ENCODE measurements around the gene MSRB2.

MSRB2 gene

DNA sequence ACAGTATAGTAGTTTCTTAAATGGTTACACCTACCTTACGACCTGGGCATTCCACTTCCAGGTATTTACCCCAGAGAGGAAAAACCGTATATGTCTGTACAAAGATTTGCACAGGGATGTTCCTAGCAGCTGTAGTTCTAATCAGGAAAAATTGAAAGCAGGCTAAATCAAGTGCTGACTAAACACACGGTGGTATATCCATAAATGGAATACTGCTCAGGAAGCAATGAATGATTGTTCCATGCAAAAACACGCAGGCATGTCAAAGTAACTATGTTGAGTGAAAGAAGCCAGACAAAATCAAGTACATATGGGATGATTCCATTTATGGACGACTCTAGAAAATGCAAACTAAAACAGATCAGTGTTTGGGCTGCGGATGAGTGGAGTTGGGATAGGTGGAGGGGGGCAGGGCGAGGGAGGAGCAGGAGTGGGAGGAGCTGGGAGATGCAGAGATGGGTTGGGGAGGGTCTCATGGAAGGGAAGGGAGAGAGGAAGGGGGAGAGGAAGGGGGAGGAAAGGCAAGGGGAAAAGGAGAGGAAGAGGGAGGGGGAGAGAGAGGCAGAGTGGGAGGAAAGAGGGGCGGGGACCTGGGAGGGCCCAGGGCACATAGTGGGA is 484 bp upstream of the MSRB2 start:
- TF ChIP-seq RAD21 (IDR thresholded peaks at IDR 0.05; ENCODE audit: low read depth): no peak
- TF ChIP-seq CREB1 (IDR thresholded peaks at IDR 0.05; ENCODE audit: low read depth): no peak
- no peak for TF ChIP-seq EP300 (IDR thresholded peaks at IDR 0.05; ENCODE audit: borderline replicate concordance)
- TF ChIP-seq FOXM1 (IDR thresholded peaks at IDR 0.05; ENCODE audit: borderline replicate concordance, low read depth): no peak
- TF ChIP-seq, protein P1, sequence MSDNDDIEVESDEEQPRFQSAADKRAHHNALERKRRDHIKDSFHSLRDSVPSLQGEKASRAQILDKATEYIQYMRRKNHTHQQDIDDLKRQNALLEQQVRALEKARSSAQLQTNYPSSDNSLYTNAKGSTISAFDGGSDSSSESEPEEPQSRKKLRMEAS (IDR thresholded peaks at IDR 0.05): no peak
- TF ChIP-seq EGR1 (IDR thresholded peaks at IDR 0.05): no peak
- TF ChIP-seq, protein P2, sequence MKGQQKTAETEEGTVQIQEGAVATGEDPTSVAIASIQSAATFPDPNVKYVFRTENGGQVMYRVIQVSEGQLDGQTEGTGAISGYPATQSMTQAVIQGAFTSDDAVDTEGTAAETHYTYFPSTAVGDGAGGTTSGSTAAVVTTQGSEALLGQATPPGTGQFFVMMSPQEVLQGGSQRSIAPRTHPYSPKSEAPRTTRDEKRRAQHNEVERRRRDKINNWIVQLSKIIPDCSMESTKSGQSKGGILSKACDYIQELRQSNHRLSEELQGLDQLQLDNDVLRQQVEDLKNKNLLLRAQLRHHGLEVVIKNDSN (IDR thresholded peaks at IDR 0.05): no peak
- TF ChIP-seq, protein P3, sequence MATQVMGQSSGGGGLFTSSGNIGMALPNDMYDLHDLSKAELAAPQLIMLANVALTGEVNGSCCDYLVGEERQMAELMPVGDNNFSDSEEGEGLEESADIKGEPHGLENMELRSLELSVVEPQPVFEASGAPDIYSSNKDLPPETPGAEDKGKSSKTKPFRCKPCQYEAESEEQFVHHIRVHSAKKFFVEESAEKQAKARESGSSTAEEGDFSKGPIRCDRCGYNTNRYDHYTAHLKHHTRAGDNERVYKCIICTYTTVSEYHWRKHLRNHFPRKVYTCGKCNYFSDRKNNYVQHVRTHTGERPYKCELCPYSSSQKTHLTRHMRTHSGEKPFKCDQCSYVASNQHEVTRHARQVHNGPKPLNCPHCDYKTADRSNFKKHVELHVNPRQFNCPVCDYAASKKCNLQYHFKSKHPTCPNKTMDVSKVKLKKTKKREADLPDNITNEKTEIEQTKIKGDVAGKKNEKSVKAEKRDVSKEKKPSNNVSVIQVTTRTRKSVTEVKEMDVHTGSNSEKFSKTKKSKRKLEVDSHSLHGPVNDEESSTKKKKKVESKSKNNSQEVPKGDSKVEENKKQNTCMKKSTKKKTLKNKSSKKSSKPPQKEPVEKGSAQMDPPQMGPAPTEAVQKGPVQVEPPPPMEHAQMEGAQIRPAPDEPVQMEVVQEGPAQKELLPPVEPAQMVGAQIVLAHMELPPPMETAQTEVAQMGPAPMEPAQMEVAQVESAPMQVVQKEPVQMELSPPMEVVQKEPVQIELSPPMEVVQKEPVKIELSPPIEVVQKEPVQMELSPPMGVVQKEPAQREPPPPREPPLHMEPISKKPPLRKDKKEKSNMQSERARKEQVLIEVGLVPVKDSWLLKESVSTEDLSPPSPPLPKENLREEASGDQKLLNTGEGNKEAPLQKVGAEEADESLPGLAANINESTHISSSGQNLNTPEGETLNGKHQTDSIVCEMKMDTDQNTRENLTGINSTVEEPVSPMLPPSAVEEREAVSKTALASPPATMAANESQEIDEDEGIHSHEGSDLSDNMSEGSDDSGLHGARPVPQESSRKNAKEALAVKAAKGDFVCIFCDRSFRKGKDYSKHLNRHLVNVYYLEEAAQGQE (IDR thresholded peaks at IDR 0.05; ENCODE audit: low read depth): no peak
- TF ChIP-seq NFIC (IDR thresholded peaks at IDR 0.05): no peak
- no peak for TF ChIP-seq TEAD4 (IDR thresholded peaks at IDR 0.05)
- no peak for TF ChIP-seq ZBTB7A (IDR thresholded peaks at IDR 0.05; ENCODE audit: low read depth)
- TF ChIP-seq TCF12 (IDR thresholded peaks at IDR 0.05; ENCODE audit: low read depth): no peak
- TF ChIP-seq TAF1 (IDR thresholded peaks at IDR 0.05; ENCODE audit: low read depth): no peak
- no peak for TF ChIP-seq YY1 (IDR thresholded peaks at IDR 0.05; ENCODE audit: low read depth)
- TF ChIP-seq CEBPB (IDR thresholded peaks at IDR 0.05): no peak

DNA sequence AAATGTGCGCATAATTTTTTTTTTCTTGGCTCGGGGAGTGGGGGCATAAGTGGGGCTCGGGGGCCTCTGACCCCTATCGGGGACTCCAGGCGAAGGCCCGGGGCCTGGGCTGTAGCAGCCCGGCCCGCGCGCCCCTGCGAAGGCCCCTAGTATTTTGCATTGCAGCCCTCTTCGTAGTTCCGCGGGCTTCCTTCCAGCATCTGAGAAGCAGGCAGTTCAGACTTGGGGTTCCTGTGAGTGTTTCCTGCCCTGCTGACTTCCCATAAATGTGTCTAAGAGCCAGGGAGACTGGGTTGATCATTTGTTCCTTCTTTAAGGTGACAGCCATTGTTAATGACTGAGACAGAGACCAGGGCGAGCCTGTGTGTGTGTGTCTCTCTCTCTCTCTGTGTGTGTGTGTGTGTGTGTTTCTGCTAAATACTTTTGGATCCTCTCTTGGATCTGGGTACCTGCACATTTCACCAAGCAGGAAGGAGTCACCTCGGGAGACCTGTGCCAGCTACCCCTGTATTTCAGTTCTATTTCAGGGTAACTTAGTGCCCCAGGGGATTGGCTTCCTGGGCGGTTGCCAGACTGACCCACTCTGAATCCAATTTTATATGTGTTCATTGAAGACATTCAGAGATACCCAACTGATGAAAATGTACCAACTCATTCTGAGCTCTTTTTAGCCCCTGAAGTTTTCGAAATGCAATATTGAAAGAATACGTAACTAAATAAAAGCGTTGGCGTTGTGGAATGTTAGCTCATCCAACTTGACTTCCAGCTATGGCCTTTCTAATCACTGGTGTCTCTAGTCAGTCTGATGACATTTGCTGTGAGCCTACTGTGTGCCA is 805 bp downstream of the MSRB2 start:
- no peak for TF ChIP-seq EGR1 (IDR thresholded peaks at IDR 0.05)
- TF ChIP-seq FOXM1 (IDR thresholded peaks at IDR 0.05; ENCODE audit: borderline replicate concordance, low read depth): no peak
- TF ChIP-seq ZBTB7A (IDR thresholded peaks at IDR 0.05; ENCODE audit: low read depth): no peak
- no peak for TF ChIP-seq TCF12 (IDR thresholded peaks at IDR 0.05; ENCODE audit: low read depth)
- TF ChIP-seq, protein P1 (IDR thresholded peaks at IDR 0.05): no peak
- TF ChIP-seq, protein P3 (IDR thresholded peaks at IDR 0.05; ENCODE audit: low read depth): no peak
- TF ChIP-seq, protein P2 (IDR thresholded peaks at IDR 0.05): no peak
- TF ChIP-seq CREB1 (IDR thresholded peaks at IDR 0.05; ENCODE audit: low read depth): no peak
- TF ChIP-seq CEBPB (IDR thresholded peaks at IDR 0.05): no peak
- no peak for TF ChIP-seq TAF1 (IDR thresholded peaks at IDR 0.05; ENCODE audit: low read depth)
- TF ChIP-seq TEAD4 (IDR thresholded peaks at IDR 0.05): no peak
- TF ChIP-seq NFIC (IDR thresholded peaks at IDR 0.05): no peak; the same call in 1 of the 2 replicates
- no peak for TF ChIP-seq RAD21 (IDR thresholded peaks at IDR 0.05; ENCODE audit: low read depth)

DNA sequence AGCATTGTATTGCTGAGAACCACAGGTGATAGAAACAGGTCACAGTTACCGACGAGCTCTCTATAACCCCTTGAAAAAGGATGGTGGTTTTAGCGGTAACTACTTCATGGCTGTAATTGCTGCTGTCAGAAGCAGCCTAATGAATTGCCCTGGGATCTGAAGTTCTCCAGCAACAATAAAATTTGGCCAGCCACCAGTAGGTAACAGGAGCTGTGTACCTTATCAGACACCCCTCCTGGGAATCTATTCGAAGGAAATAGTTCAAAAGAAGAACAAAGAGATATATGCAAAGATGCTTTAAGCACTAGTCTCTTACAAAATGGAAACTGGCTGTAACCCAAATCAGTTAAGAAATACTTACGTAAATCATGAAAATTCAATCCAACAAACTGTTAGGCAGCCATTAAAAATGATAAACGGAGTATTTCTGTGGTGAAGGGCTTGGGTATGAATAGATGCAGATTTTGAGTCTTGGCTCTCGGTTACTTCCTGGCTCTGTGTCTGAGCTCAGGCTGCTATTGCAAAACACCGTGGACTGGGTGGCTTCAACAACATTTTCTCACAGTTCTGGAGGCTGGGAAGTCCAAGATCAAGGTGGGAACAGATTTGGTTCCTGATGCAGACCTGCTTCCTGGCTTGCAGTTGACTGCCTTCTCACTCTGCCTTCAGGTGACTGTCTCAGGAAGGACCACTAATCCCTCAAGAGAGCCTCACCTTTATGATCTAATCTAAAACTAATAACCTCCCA is 1.6 kb downstream of the MSRB2 start:
- TF ChIP-seq YY1 (IDR thresholded peaks at IDR 0.05; ENCODE audit: low read depth) (no peak), CEBPB (IDR thresholded peaks at IDR 0.05) (peak; percentile 33; the same call in 1 of the 2 replicates)

DNA sequence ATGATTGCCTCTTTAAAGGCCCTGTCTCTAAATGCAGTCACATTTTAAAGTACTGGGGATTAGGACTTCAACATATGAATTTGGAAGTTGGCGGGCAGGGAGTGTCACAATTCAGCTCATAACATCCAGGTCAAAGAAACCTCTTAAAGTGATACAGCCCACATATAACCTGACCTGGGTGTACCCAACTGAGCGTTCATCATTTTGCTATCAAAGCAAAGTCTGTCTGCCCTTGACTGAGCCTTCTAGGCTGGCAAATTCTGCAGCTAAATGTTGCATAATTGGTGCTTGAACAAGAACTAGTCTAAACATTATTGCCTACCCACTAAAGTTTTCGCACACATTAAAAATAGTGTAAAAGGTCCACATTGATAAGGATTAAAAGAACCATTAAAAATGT is 3.7 kb downstream of the MSRB2 start:
- TF ChIP-seq FOXM1 (IDR thresholded peaks at IDR 0.05; ENCODE audit: borderline replicate concordance, low read depth): no peak
- TF ChIP-seq, protein P1 (IDR thresholded peaks at IDR 0.05): no peak
- TF ChIP-seq, protein P2 (IDR thresholded peaks at IDR 0.05): no peak
- TF ChIP-seq EGR1 (IDR thresholded peaks at IDR 0.05): no peak
- no peak for TF ChIP-seq CEBPB (IDR thresholded peaks at IDR 0.05)
- no peak for TF ChIP-seq TEAD4 (IDR thresholded peaks at IDR 0.05)
- TF ChIP-seq YY1 (IDR thresholded peaks at IDR 0.05; ENCODE audit: low read depth): no peak
- TF ChIP-seq NFIC (IDR thresholded peaks at IDR 0.05): no peak

All from Ishikawa (cell line).